ENCODE data around the gene C1orf52. TPM values are rescaled to one million over a fixed set of nuclear protein-coding genes. Genes with fewer than 3 reads are reported as not detected.

Gene C1orf52
- total and polyA plus RNA-seq, 9 of the 15 experiments (the other 6 are each of a cell fraction or from before 2014, with no cell fraction given), result 17.0 to 38.5 (median 33.0) TPM

- TF ChIP-seq ZNF318 (IDR thresholded peaks at IDR 0.05; ENCODE audit: borderline replicate concordance in 1 of 2, low read depth in 1 of 2) (peak in 1 of 2 experiments; percentile 96; a peak in 2 of 4 replicates), LEF1 (IDR thresholded peaks at IDR 0.05) (peak; percentile 76), FOSL1 (tag; conservative IDR thresholded peaks at IDR 0.05) (peak; percentile 98), FOS (IDR thresholded peaks at IDR 0.05; ENCODE audit: extremely low read depth, insufficient read length) (peak; percentile 61), BRF1 (IDR thresholded peaks at IDR 0.05; ENCODE audit: borderline replicate concordance, extremely low read depth, insufficient read length) (no peak), HMG20B (CRISPR knock-in tag; IDR thresholded peaks at IDR 0.05) (no peak), FOXA3 (CRISPR knock-in tag; conservative IDR thresholded peaks at IDR 0.05 in 1 of 2, IDR thresholded peaks at IDR 0.05 in 1 of 2) (peak in 1 of 2 experiments; percentile 47; a peak in 1 of 4 replicates), ZNF316 (IDR thresholded peaks at IDR 0.05) (peak; percentile 98), LCOR (CRISPR knock-in tag; IDR thresholded peaks at IDR 0.05) (peak; percentile 34; the same call in 1 of the 2 replicates), MEF2D (tag; conservative IDR thresholded peaks at IDR 0.05; ENCODE audit: low read depth) (0 out of 2 replicates have a peak, but pooled peaks have one; percentile 47), DMBX1 (CRISPR knock-in tag; IDR thresholded peaks at IDR 0.05; ENCODE audit: borderline replicate concordance) (0 out of 2 replicates have a peak, but pooled peaks have one; percentile 39), MAFF (IDR thresholded peaks at IDR 0.05; ENCODE audit: low read length) (peak; percentile 86), SMC3 (conservative IDR thresholded peaks at IDR 0.05; ENCODE audit: insufficient read depth, low read depth, low read length) (no peak), ARNT (IDR thresholded peaks at IDR 0.05) (0 out of 4 replicates have a peak, but pooled peaks of 1 of the 2 experiments have one; percentile 71), OTX1 (CRISPR knock-in tag; IDR thresholded peaks at IDR 0.05) (0 out of 2 replicates have a peak, but pooled peaks have one; percentile 41), FUS (optimal IDR thresholded peaks at IDR 0.05; ENCODE audit: low read depth, low read length) (no peak), SMARCA4 (IDR thresholded peaks at IDR 0.05) (peak; percentile 93), MAFG (tag; conservative IDR thresholded peaks at IDR 0.05) (peak; percentile 94), HLTF (IDR thresholded peaks at IDR 0.05) (0 out of 2 replicates have a peak, but pooled peaks have one; percentile 8), CBFA2T3 (IDR thresholded peaks at IDR 0.05) (peak; percentile 74), ELK3 (CRISPR knock-in tag; IDR thresholded peaks at IDR 0.05) (no peak), SOX6 (IDR thresholded peaks at IDR 0.05) (peak; percentile 62; the same call in 1 of the 2 replicates), RAD51 (IDR thresholded peaks at IDR 0.05; ENCODE audit: borderline replicate concordance, low read depth) (no peak)
Observed at GRCh38 chr1:85278853-85279314, 19.4 kb upstream of the C1orf52 start (continued).
